Lower leg skin (tissue), 3 donors: Measurements from ENCODE around the gene SLC17A4.

Experiments
- POLR2A ChIP-seq, 2 donors: fragments of 450-650 bp; IDR thresholded peaks; one replicate each; pipeline ENCODE4 v1.6.1; 2016 to 2017; ENCODE audit warnings: antibody characterized with exemption in 2 of 2, mild to moderate bottlenecking in 1 of 2, moderate library complexity in 1 of 2
- TF ChIP-seq, protein P1 (sequence below), 3 donors: fragments of 450-650 bp; IDR thresholded peaks; one replicate each; pipeline ENCODE4 v1.5.1; 2016; ENCODE audit warnings: antibody characterized with exemption in 3 of 3, mild to moderate bottlenecking in 3 of 3, moderate library complexity in 2 of 3

DNA sequence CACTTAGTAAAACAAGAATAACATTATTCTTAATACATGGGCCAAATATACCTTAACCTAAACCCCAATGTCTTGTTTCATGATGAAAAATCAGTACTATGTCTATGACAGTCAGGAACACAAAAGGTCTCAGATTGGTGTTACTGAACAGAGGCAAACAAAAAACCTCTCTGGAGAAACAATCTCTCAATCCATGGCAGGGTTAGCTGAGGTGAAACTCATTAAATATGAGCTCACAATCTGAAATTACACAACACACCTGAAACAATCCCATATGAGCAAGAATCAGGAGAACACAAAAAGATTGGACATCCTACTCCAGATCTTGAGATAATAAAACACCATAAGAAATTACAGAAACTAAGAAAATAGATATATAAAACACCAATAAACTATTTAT, 6.5 kb upstream of the SLC17A4 start:
- TF ChIP-seq, protein P1, sequence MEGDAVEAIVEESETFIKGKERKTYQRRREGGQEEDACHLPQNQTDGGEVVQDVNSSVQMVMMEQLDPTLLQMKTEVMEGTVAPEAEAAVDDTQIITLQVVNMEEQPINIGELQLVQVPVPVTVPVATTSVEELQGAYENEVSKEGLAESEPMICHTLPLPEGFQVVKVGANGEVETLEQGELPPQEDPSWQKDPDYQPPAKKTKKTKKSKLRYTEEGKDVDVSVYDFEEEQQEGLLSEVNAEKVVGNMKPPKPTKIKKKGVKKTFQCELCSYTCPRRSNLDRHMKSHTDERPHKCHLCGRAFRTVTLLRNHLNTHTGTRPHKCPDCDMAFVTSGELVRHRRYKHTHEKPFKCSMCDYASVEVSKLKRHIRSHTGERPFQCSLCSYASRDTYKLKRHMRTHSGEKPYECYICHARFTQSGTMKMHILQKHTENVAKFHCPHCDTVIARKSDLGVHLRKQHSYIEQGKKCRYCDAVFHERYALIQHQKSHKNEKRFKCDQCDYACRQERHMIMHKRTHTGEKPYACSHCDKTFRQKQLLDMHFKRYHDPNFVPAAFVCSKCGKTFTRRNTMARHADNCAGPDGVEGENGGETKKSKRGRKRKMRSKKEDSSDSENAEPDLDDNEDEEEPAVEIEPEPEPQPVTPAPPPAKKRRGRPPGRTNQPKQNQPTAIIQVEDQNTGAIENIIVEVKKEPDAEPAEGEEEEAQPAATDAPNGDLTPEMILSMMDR (IDR thresholded peaks at IDR 0.05), result no peak
- TF ChIP-seq POLR2A (IDR thresholded peaks at IDR 0.05), result no peak
